K562 (cell line): ENCODE data around the gene DDAH1. TPM values are rescaled to one million over a fixed set of nuclear protein-coding genes. Genes with fewer than 3 reads are reported as not detected.

Experiments used
- CBFA2T2 ChIP-seq: fragments of 450-650 bp; conservative IDR thresholded peaks from 2 replicates; pipeline ENCODE4 v1.6.1; 2017; ENCODE audit warnings: mild to moderate bottlenecking
- HNRNPUL1 ChIP-seq: fragments of 200-400 bp; formaldehyde crosslinking; IDR thresholded peaks from 2 replicates; pipeline ENCODE4 v1.6.1; 2017; ENCODE audit warnings: low read length
- IRF2 ChIP-seq: sonication (generic); formaldehyde crosslinking; IDR thresholded peaks from 2 replicates; pipeline ENCODE4 v1.8.1; 2022; ENCODE audit warnings: mild to moderate bottlenecking, missing genetic modification reagents
- KDM1A ChIP-seq, 2 experiments: fragments of 450-650 bp; IDR thresholded peaks; 2 replicates each; pipeline ENCODE4 v1.6.1; 2016; ENCODE audit warnings: mild to moderate bottlenecking in 2 of 2
- MCM2 ChIP-seq: fragments of 450-650 bp; IDR thresholded peaks from 2 replicates; pipeline ENCODE4 v1.6.1; 2017; ENCODE audit warnings: low read depth, mild to moderate bottlenecking
- NCOA1 ChIP-seq: fragments of 450-650 bp; IDR thresholded peaks from 2 replicates; pipeline ENCODE4 v1.6.1; 2016; ENCODE audit warnings: low read depth
- NFE2L1 ChIP-seq: fragments of 450-650 bp; IDR thresholded peaks from 2 replicates; pipeline ENCODE4 v1.6.1; 2016; ENCODE audit warnings: missing genetic modification characterization, low read depth, mild to moderate bottlenecking, missing compliant biosample characterization, moderate library complexity, borderline replicate concordance
- NFXL1 ChIP-seq: fragments of 450-650 bp; formaldehyde crosslinking; IDR thresholded peaks from 2 replicates; pipeline ENCODE4 v1.4.0; 2021; ENCODE audit warnings: mild to moderate bottlenecking
- NUFIP1 ChIP-seq: fragments of 450-650 bp; IDR thresholded peaks from 2 replicates; pipeline ENCODE4 v1.6.1; 2018; ENCODE audit not compliant: partially characterized antibody
- PHF8 ChIP-seq: fragments of 200-600 bp; sonication (generic); IDR thresholded peaks from 2 replicates; pipeline ENCODE4 v1.6.1; 2012; ENCODE audit warnings: mixed run types, mild to moderate bottlenecking, inconsistent platforms, low read length, moderate library complexity, borderline replicate concordance
- PYGO2 ChIP-seq: fragments of 450-650 bp; IDR thresholded peaks from 2 replicates; pipeline ENCODE4 v1.6.1; 2016; ENCODE audit warnings: mild to moderate bottlenecking, missing genetic modification characterization, moderate library complexity, missing compliant biosample characterization
- RBFOX2 ChIP-seq: fragments of 200-400 bp; formaldehyde crosslinking; IDR thresholded peaks from 2 replicates; pipeline ENCODE4 v1.6.1; 2017; ENCODE audit warnings: low read depth, mild to moderate bottlenecking, low read length, moderate library complexity
- SIN3A ChIP-seq, 2 experiments: fragments of 150-350 bp in 1 of 2; IDR thresholded peaks; 2 replicates each; pipeline ENCODE4 v1.6.1; 2011 to 2016; ENCODE audit warnings: borderline replicate concordance in 2 of 2, low read depth in 2 of 2, low read length in 2 of 2, mild to moderate bottlenecking in 2 of 2, moderate library complexity in 2 of 2; ENCODE audit not compliant: control insufficient read depth in 1 of 2
- SMAD2 ChIP-seq: fragments of 150-350 bp; IDR thresholded peaks from 2 replicates; pipeline ENCODE4 v1.6.1; 2014; ENCODE audit warnings: low read depth, mild to moderate bottlenecking, low read length
- SRF ChIP-seq, 2 experiments: fragments of 250-450, 450-650 bp in 1 of 2; sonication (Bioruptor Pico) in 1 of 2; sonication (generic) in 1 of 2; formaldehyde crosslinking; IDR thresholded peaks; 2 replicates each; pipeline versions ENCODE4 v1.5.0 to v1.5.1; 2020 to 2022; ENCODE audit warnings: mild to moderate bottlenecking in 1 of 2, missing genetic modification reagents in 1 of 2
- SRSF9 ChIP-seq: fragments of 200-400 bp; formaldehyde crosslinking; IDR thresholded peaks from 2 replicates; pipeline ENCODE4 v1.6.1; 2017; ENCODE audit warnings: low read depth, low read length, borderline replicate concordance
- XRCC5 ChIP-seq: fragments of 200-400 bp; formaldehyde crosslinking; IDR thresholded peaks from 2 replicates; pipeline ENCODE4 v1.6.1; 2017; ENCODE audit warnings: low read depth, mild to moderate bottlenecking, low read length
- ZNF316 ChIP-seq: fragments of 450-650 bp; IDR thresholded peaks from 2 replicates; pipeline ENCODE4 v1.6.1; 2016
- ZNF57 ChIP-seq: fragments of 450-650 bp; formaldehyde crosslinking; IDR thresholded peaks from 2 replicates; pipeline ENCODE4 v1.4.0; 2020; ENCODE audit warnings: mild to moderate bottlenecking, moderate library complexity
- ZNF583 ChIP-seq: fragments of 250-450 bp; sonication (Bioruptor Pico); IDR thresholded peaks from 2 replicates; pipeline ENCODE4 v1.4.0; 2020
- ZNF696 ChIP-seq: fragments of 250-450 bp; sonication (Bioruptor Pico); conservative IDR thresholded peaks from 2 replicates; pipeline ENCODE4 v1.4.0; 2020; ENCODE audit warnings: mild to moderate bottlenecking, moderate library complexity
- polyA plus RNA-seq, 8 experiments: library from polyadenylated mRNA; depleted of rRNA in 4 of 8; stranded (reverse) in 5 of 8; unstranded in 3 of 8; fragments of >200 nt; fragmentation: Nextera tagmentation in 2 of 8; fragmentation: Illumina TruSeq in 1 of 8; extraction: Ambion mirVana in 2 of 8; extraction: Trizol in 1 of 8; gene quantifications; 2 replicates each; pipeline versions ENCODE4 v1.2.1 to v1.2.3, GENCODE V29; 2011 to 2014; ENCODE audit warnings: inconsistent platforms in 1 of 8, missing spikeins in 1 of 8
- total RNA-seq, 7 experiments: library from RNA; depleted of rRNA in 6 of 7; stranded (reverse); fragments of >200 nt in 6 of 7; fragmentation: Illumina TruSeq in 2 of 7; extraction: Trizol in 2 of 7; gene quantifications; 2 replicates each; pipeline versions ENCODE4 v1.2.1 to v1.2.3, GENCODE V29; 2011 to 2021; ENCODE audit warnings: low replicate concordance in 1 of 7
- TF ChIP-seq, protein P1 (sequence below): fragments of 450-650 bp; IDR thresholded peaks from 2 replicates; pipeline ENCODE4 v1.7.0; 2016; ENCODE audit warnings: borderline replicate concordance
- TF ChIP-seq, protein P2 (sequence below), 2 experiments: fragments of 200-800 bp in 1 of 2; sonication (Bioruptor generic) in 1 of 2; sonication (generic) in 1 of 2; formaldehyde crosslinking in 1 of 2; IDR thresholded peaks in 1 of 2; conservative IDR thresholded peaks in 1 of 2; 2 replicates each; pipeline versions ENCODE4 v1.5.0 to v1.6.1; 2016 to 2020; ENCODE audit warnings: missing compliant biosample characterization in 1 of 2, missing genetic modification characterization in 1 of 2, missing genetic modification reagents in 1 of 2
- TF ChIP-seq, protein P3 (sequence below): sonication (generic); formaldehyde crosslinking; IDR thresholded peaks from 2 replicates; pipeline ENCODE4 v1.8.0; 2022; ENCODE audit warnings: mild to moderate bottlenecking, low read depth, missing genetic modification reagents

The DDAH1 gene
- total and polyA plus RNA-seq, 9 of the 15 experiments (the other 6 are each of a cell fraction or from before 2014, with no cell fraction given) = 0.04 to 0.24 (median 0.10) TPM

GRCh38 chr1:85274969-85275453 is 189.9 kb downstream of the DDAH1 start (continued):
- TF ChIP-seq SRF (CRISPR knock-in tag; IDR thresholded peaks at IDR 0.05) = no peak
- TF ChIP-seq, protein P1, sequence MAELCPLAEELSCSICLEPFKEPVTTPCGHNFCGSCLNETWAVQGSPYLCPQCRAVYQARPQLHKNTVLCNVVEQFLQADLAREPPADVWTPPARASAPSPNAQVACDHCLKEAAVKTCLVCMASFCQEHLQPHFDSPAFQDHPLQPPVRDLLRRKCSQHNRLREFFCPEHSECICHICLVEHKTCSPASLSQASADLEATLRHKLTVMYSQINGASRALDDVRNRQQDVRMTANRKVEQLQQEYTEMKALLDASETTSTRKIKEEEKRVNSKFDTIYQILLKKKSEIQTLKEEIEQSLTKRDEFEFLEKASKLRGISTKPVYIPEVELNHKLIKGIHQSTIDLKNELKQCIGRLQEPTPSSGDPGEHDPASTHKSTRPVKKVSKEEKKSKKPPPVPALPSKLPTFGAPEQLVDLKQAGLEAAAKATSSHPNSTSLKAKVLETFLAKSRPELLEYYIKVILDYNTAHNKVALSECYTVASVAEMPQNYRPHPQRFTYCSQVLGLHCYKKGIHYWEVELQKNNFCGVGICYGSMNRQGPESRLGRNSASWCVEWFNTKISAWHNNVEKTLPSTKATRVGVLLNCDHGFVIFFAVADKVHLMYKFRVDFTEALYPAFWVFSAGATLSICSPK = no peak
- no peak for TF ChIP-seq PYGO2
- TF ChIP-seq SMAD2 = no peak
- TF ChIP-seq PHF8 = no peak
- TF ChIP-seq, protein P2, sequence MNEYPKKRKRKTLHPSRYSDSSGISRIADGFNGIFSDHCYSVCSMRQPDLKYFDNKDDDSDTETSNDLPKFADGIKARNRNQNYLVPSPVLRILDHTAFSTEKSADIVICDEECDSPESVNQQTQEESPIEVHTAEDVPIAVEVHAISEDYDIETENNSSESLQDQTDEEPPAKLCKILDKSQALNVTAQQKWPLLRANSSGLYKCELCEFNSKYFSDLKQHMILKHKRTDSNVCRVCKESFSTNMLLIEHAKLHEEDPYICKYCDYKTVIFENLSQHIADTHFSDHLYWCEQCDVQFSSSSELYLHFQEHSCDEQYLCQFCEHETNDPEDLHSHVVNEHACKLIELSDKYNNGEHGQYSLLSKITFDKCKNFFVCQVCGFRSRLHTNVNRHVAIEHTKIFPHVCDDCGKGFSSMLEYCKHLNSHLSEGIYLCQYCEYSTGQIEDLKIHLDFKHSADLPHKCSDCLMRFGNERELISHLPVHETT (CRISPR knock-in tag; conservative IDR thresholded peaks at IDR 0.05 in 1 of 2, IDR thresholded peaks at IDR 0.05 in 1 of 2) = no peak
- TF ChIP-seq ZNF583 (CRISPR knock-in tag) = no peak
- TF ChIP-seq XRCC5 = no peak
- TF ChIP-seq ZNF696 = no peak
- TF ChIP-seq IRF2 = no peak
- no peak for TF ChIP-seq ZNF57
- TF ChIP-seq KDM1A (IDR thresholded peaks at IDR 0.05) = peak; percentile 50 to 61; a peak in 3 of 4 replicates
- TF ChIP-seq, protein P3, sequence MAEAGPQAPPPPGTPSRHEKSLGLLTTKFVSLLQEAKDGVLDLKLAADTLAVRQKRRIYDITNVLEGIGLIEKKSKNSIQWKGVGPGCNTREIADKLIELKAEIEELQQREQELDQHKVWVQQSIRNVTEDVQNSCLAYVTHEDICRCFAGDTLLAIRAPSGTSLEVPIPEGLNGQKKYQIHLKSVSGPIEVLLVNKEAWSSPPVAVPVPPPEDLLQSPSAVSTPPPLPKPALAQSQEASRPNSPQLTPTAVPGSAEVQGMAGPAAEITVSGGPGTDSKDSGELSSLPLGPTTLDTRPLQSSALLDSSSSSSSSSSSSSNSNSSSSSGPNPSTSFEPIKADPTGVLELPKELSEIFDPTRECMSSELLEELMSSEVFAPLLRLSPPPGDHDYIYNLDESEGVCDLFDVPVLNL (CRISPR knock-in tag) = no peak
- TF ChIP-seq RBFOX2 = peak; percentile 56; the same call in 1 of the 2 replicates
- TF ChIP-seq ZNF316 = no peak
- no peak for TF ChIP-seq CBFA2T2
- no peak for TF ChIP-seq NCOA1
- TF ChIP-seq NFE2L1 (tag) = no peak
- no peak for TF ChIP-seq HNRNPUL1
- no peak for TF ChIP-seq SRSF9
- TF ChIP-seq MCM2 = no peak
- no peak for TF ChIP-seq NUFIP1
- no peak for TF ChIP-seq SIN3A (IDR thresholded peaks at IDR 0.05; ENCODE audit: borderline replicate concordance in 2 of 2, control insufficient read depth in 1 of 2, low read depth in 2 of 2, low read length in 2 of 2)
- TF ChIP-seq NFXL1 (CRISPR knock-in tag) = no peak
